HG03196 (cell line): Measurements from ENCODE around the gene KIF18A.
"Not testable (repeated sequence)": the region's sequence is repeated elsewhere in the genome, so short reads cannot be mapped to it uniquely, and the experiment has no call there.

Experiments used
- ATAC-seq: cut with Tn5 transposase; IDR thresholded peaks from one replicate; pipeline ENCODE4 v1.9.1; 2021; ENCODE audit not compliant: unreplicated experiment

Gene KIF18A

GRCh38 chr11:28107750-28108618, at the start of gene KIF18A, which contains the start of gene METTL15:
Gene KIF18A (minus strand): TSS chr11:28108156. CDS start chr11:28097947, 10,209 bp downstream.
Gene METTL15 (plus strand): TSS chr11:28108388. CDS start chr11:28113335, 4,947 bp downstream.
- ATAC-seq = peak; percentile 95

GRCh38 chr11:28153586-28153985, 45.6 kb upstream of the KIF18A start:
- no peak for ATAC-seq

GRCh38 chr11:28152743-28153142, 44.8 kb upstream of the KIF18A start:
- ATAC-seq = no peak

- no peak for ATAC-seq
Measured at GRCh38 chr11:28146123-28146751, 38.3 kb upstream of the KIF18A start.

- no peak for ATAC-seq
Measured at GRCh38 chr11:28144808-28145207, 36.9 kb upstream of the KIF18A start.

GRCh38 chr11:28142724-28143123, 34.8 kb upstream of the KIF18A start:
- ATAC-seq = no peak

GRCh38 chr11:28140689-28141455, 32.9 kb upstream of the KIF18A start:
- ATAC-seq = no peak

- no peak for ATAC-seq
Measured at GRCh38 chr11:28139841-28140415, 32.0 kb upstream of the KIF18A start.

- ATAC-seq = no peak
Measured at GRCh38 chr11:28137832-28138231, 29.9 kb upstream of the KIF18A start.

GRCh38 chr11:28137366-28137765, 29.4 kb upstream of the KIF18A start:
- ATAC-seq = no peak

GRCh38 chr11:28136157-28136556, 28.2 kb upstream of the KIF18A start:
- ATAC-seq = not testable (repeated sequence)

- no peak for ATAC-seq
Measured at GRCh38 chr11:28133146-28133545, 25.2 kb upstream of the KIF18A start.

- no peak for ATAC-seq
Measured at GRCh38 chr11:28132548-28132947, 24.6 kb upstream of the KIF18A start.

GRCh38 chr11:28123151-28123581, 15.2 kb upstream of the KIF18A start:
- ATAC-seq = no peak

GRCh38 chr11:28117712-28118111, 9.8 kb upstream of the KIF18A start:
- ATAC-seq = no peak

- no peak for ATAC-seq
Measured at GRCh38 chr11:28114731-28115130, 6.8 kb upstream of the KIF18A start.

GRCh38 chr11:28114116-28114515, 6.2 kb upstream of the KIF18A start:
- no peak for ATAC-seq

GRCh38 chr11:28110821-28111200, 2.9 kb upstream of the KIF18A start:
- no peak for ATAC-seq

GRCh38 chr11:28110108-28110820, 2.3 kb upstream of the KIF18A start:
- peak; percentile 34 for ATAC-seq

- ATAC-seq = no peak
Measured at GRCh38 chr11:28108958-28109357, 1.0 kb upstream of the KIF18A start.
